ENCODE data around the gene DNAJB13. TPM values are rescaled to one million over a fixed set of nuclear protein-coding genes. Genes with fewer than 3 reads are reported as not detected.

The DNAJB13 gene
- total and polyA plus RNA-seq, 2 of the 13 experiments (the other 11 are each of a cell fraction or from before 2014, with no cell fraction given): 2.3 TPM; not detected in 1

GRCh38 chr11:74014880-74015279 lies 64.1 kb downstream of the DNAJB13 start (continued):
- TF ChIP-seq, protein P1, sequence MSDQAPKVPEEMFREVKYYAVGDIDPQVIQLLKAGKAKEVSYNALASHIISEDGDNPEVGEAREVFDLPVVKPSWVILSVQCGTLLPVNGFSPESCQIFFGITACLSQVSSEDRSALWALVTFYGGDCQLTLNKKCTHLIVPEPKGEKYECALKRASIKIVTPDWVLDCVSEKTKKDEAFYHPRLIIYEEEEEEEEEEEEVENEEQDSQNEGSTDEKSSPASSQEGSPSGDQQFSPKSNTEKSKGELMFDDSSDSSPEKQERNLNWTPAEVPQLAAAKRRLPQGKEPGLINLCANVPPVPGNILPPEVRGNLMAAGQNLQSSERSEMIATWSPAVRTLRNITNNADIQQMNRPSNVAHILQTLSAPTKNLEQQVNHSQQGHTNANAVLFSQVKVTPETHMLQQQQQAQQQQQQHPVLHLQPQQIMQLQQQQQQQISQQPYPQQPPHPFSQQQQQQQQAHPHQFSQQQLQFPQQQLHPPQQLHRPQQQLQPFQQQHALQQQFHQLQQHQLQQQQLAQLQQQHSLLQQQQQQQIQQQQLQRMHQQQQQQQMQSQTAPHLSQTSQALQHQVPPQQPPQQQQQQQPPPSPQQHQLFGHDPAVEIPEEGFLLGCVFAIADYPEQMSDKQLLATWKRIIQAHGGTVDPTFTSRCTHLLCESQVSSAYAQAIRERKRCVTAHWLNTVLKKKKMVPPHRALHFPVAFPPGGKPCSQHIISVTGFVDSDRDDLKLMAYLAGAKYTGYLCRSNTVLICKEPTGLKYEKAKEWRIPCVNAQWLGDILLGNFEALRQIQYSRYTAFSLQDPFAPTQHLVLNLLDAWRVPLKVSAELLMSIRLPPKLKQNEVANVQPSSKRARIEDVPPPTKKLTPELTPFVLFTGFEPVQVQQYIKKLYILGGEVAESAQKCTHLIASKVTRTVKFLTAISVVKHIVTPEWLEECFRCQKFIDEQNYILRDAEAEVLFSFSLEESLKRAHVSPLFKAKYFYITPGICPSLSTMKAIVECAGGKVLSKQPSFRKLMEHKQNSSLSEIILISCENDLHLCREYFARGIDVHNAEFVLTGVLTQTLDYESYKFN (CRISPR knock-in tag; conservative IDR thresholded peaks at IDR 0.05): no peak
- TF ChIP-seq RFXAP (CRISPR knock-in tag; IDR thresholded peaks at IDR 0.05; ENCODE audit: borderline replicate concordance): no peak
- no peak for TF ChIP-seq ZNF367 (CRISPR knock-in tag; IDR thresholded peaks at IDR 0.05; ENCODE audit: borderline replicate concordance)
- TF ChIP-seq ELF4 (CRISPR knock-in tag; IDR thresholded peaks at IDR 0.05; ENCODE audit: borderline replicate concordance): no peak
- TF ChIP-seq AKNA (CRISPR knock-in tag; IDR thresholded peaks at IDR 0.05; ENCODE audit: borderline replicate concordance): no peak
- no peak for TF ChIP-seq ZNF564 (CRISPR knock-in tag; IDR thresholded peaks at IDR 0.05)
- TF ChIP-seq, protein P2, sequence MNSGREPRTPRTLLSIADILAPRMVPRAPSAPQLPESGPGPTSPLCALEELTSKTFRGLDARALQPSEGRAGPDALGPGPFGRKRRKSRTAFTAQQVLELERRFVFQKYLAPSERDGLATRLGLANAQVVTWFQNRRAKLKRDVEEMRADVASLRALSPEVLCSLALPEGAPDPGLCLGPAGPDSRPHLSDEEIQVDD (CRISPR knock-in tag; IDR thresholded peaks at IDR 0.05; ENCODE audit: borderline replicate concordance): no peak

All from HepG2 (cell line).